Omental fat pad (tissue), 4 donors: ENCODE measurements around the gene DLG2. TPM values are rescaled to one million over a fixed set of nuclear protein-coding genes. Genes with fewer than 3 reads are reported as not detected.
A peak's percentile ranks its signal among the peaks of the same experiment; 100 is the strongest.

Experiments
- ATAC-seq: fragments of 150-250 bp; one replicate; pipeline ENCODE4 v1.9.1; 2016; ENCODE audit warnings: mild to moderate bottlenecking, moderate library complexity; ENCODE audit not compliant: low FRiP score
- DNase-seq: peaks from one replicate; pipeline ENCODE4 v3.0.0-alpha.2; 2019; ENCODE audit warnings: low spot score
- CTCF ChIP-seq, 3 donors: fragments of 450-650 bp; IDR thresholded peaks; one replicate each; pipeline ENCODE4 v1.5.1; 2016 to 2017; ENCODE audit warnings: antibody characterized with exemption in 3 of 3, mild to moderate bottlenecking in 3 of 3, moderate library complexity in 2 of 3
- total RNA-seq, 4 donors: library from RNA; depleted of rRNA; stranded (reverse); fragments of >200 nt; gene quantifications; one replicate each; pipeline ENCODE4 v1.1.0, GENCODE V29; 2016

DLG2 gene
- total RNA-seq, 4 donors from 2014 or later = 4.8 to 13.2 (median 8.1) TPM

DNA sequence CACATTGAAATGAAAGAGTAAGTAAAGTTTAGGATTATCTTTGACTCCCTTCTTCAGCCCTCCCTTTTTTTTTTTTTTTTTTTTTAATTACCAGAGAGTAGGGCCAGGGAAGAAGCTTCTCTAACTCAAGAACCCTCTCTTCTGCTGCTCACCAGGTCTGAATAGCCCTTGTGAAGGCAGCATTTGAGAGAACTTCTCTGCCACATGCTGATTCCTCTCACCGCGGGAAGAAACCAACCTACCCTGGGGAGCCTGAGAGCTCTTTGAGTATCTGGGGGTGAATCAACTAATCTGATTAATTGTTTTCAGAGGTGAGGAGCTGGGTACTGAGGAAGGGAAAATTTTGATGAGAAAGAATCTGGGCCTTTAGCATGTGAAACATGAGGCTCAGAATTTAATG is 1906.5 kb downstream of the DLG2 start:
- no peak for TF ChIP-seq CTCF (IDR thresholded peaks at IDR 0.05)
- ATAC-seq = no peak
- DNase-seq = no peak

GRCh38 chr11:83717537-83717936 is 1909.6 kb downstream of the DLG2 start:
- ATAC-seq (no peak), DNase-seq (no peak)
- TF ChIP-seq CTCF (IDR thresholded peaks at IDR 0.05) = no peak

- TF ChIP-seq CTCF (IDR thresholded peaks at IDR 0.05) = no peak
- DNase-seq = no peak
- no peak for ATAC-seq
Measured at GRCh38 chr11:83715927-83716535, 1911.1 kb downstream of the DLG2 start.

DNA sequence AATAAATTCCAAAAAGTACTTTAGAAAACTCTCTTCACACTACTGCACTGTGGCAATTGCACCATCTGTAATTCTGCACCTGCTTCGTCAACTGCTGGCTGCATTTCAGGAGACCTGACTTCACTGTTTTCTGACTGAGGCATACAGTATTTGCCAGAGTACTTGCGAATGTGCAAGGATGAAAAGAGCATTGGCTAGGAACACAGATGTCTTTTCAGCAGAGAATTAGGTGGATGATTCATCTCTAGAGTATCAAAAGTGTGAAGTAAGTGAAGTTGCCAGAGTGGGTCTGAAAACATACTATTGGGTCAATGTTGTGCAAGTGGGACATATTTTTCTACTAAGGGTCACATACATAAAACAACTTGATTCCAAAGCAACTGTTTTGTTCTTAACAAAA is 1913.4 kb downstream of the DLG2 start:
- no peak for TF ChIP-seq CTCF (IDR thresholded peaks at IDR 0.05)
- ATAC-seq = peak; percentile 95
- peak; percentile 31 for DNase-seq

DNA sequence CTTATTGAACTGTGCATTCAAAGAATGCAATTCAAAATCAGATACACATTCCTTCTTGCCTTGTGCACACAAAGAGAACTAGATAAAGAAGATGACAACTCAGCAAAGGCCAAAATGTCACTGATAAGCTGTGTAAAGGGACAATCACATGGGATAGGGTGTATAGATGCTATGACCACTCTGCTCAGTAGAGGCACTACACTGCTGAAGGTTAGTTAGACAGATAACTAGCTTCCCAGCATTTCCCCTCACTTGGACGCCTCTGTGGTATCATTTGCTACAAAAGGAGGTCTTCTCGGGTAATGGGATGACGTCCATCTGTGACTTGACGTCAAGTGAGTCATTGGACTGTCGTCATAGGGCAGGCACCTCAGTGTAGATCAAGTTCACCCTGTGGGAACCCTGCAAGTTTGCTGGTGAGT is 1916.0 kb downstream of the DLG2 start:
- ATAC-seq (no peak), DNase-seq (no peak)
- no peak for TF ChIP-seq CTCF (IDR thresholded peaks at IDR 0.05)

- TF ChIP-seq CTCF (IDR thresholded peaks at IDR 0.05) = no peak
- ATAC-seq (no peak), DNase-seq (no peak)
Measured at GRCh38 chr11:83709434-83709833, 1917.7 kb downstream of the DLG2 start.

DNA sequence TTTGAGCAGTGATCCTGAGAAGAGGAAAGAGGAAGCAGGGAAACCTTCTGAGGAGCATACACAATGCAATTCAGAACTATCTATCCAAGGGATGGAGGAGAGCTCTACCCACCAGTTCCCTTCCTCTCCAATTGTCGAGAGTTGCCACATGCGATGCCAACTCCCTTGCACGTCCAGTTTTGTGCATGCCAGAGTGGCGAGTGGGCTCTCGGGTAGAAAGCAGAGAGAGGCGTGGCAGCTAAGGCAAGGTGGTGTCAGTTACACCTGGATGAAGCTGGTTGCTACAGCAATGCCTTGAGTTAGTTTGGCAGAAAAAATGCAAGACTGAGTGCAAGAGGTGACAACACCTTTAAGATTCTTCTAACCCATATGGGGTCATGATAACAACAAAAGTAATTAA is 1920.6 kb downstream of the DLG2 start:
- no peak for TF ChIP-seq CTCF (IDR thresholded peaks at IDR 0.05)
- no peak for DNase-seq
- no peak for ATAC-seq
